Body of pancreas (tissue), 4 donors: ENCODE data around the gene DLG2. TPM values are rescaled to one million over a fixed set of nuclear protein-coding genes. Genes with fewer than 3 reads are reported as not detected.
"Not testable (repeated sequence)": the region's sequence is repeated elsewhere in the genome, so short reads cannot be mapped to it uniquely, and the experiment has no call there.

Experiments
- ATAC-seq: fragments of 150-250 bp; one replicate; pipeline ENCODE4 v1.9.1; 2016
- DNase-seq, 4 donors: peaks; one replicate each; pipeline ENCODE4 v3.0.0-alpha.2; 2019
- H3K27ac ChIP-seq, 4 donors: fragments of 200-600 bp; sonication (generic); 1 replicate in 3 of 4; 2 replicates in 1 of 4; pipeline versions ENCODE4 v1.5.1 to v1.6.1; 2016 to 2019; ENCODE audit warnings: mild to moderate bottlenecking in 1 of 4, mixed read lengths in 1 of 4, moderate library complexity in 1 of 4
- H3K27me3 ChIP-seq, 2 donors: fragments of 200-600 bp; sonication (generic); one replicate each; pipeline ENCODE4 v1.6.0; 2016; ENCODE audit warnings: mild to moderate bottlenecking in 1 of 2
- H3K36me3 ChIP-seq, 2 donors: fragments of 200-600 bp; sonication (generic); replicated peaks in 1 of 2; 2 replicates each; pipeline ENCODE4 v1.5.1; 2016; ENCODE audit warnings: low read depth in 2 of 2; ENCODE audit not compliant: insufficient read depth in 1 of 2
- H3K4me1 ChIP-seq: fragments of 200-600 bp; sonication (generic); one replicate; pipeline ENCODE4 v1.6.0; 2016
- H3K4me3 ChIP-seq, 2 donors: fragments of 200-600 bp; sonication (generic); 1 replicate in 1 of 2; 2 replicates in 1 of 2; pipeline ENCODE4 v1.5.1; 2016 to 2019
- H3K9me3 ChIP-seq, 3 donors: fragments of 200-600 bp; sonication (generic); 1 replicate in 2 of 3; 2 replicates in 1 of 3; pipeline ENCODE4 v1.5.1; 2016
- POLR2A ChIP-seq, 3 donors: fragments of 450-650 bp; IDR thresholded peaks; one replicate each; pipeline ENCODE4 v1.6.1; 2016; ENCODE audit warnings: antibody characterized with exemption in 3 of 3, mild to moderate bottlenecking in 2 of 3
- WGBS, 2 donors: methylation state at CpG; one replicate each; pipeline ENCODE4 v1.1.5; 2017; 5-methylcytosine and 5-hydroxymethylcytosine counted together
- intact Hi-C: fragments of 100-400 bp; cut with DNase I; formaldehyde crosslinking; loops from one replicate; pipeline ENCODE4 v1.15.1; 2023
- total RNA-seq, 2 donors: library from RNA; depleted of rRNA; stranded (reverse); fragments of >200 nt; gene quantifications; one replicate each; pipeline ENCODE4 v1.1.0, GENCODE V29; 2016
- TF ChIP-seq, protein P1 (sequence below), 7 experiments: fragments of 450-650 bp in 4 of 7; fragments of 200-600 bp in 3 of 7; sonication (generic) in 3 of 7; IDR thresholded peaks; one replicate each; pipeline ENCODE4 v1.5.1; 2016 to 2019; ENCODE audit warnings: antibody characterized with exemption in 7 of 7

The DLG2 gene
- total RNA-seq, 2 donors from 2014 or later, result 6.0 to 13.2 TPM

DNA sequence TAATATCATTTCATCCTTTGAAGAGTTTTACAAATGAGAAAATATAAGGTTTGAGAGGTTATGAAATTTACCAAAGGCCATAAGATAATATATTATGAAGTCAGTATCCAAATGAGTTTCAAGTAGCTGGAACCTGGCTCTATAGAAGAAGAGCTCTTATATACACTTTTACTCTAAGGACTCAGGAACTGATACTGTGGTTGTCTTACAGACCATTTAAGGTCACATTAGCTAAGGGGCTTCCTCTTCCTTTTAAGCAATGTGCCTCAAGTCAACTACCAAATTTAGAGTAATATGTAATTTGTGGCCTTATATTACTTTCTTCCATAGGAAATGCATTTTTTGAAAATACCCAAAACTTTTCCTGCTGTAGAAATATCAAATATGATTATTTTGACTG lies 369.3 kb downstream of the DLG2 start:
- Histone ChIP-seq H3K27me3 (no peaks in the 10 kb centered on the region), H3K9me3 (no peaks in the 10 kb centered on the region), H3K36me3 (no peaks in the 10 kb centered on the region), H3K4me1 (no peaks in the 10 kb centered on the region), H3K4me3 (no peak overlapping the region), H3K27ac (no peak overlapping the region)
- DNase-seq (no peak), ATAC-seq (no peak)
- intact Hi-C loops, result no loop called here
- TF ChIP-seq POLR2A (IDR thresholded peaks at IDR 0.05), result no peak
- TF ChIP-seq, protein P1, sequence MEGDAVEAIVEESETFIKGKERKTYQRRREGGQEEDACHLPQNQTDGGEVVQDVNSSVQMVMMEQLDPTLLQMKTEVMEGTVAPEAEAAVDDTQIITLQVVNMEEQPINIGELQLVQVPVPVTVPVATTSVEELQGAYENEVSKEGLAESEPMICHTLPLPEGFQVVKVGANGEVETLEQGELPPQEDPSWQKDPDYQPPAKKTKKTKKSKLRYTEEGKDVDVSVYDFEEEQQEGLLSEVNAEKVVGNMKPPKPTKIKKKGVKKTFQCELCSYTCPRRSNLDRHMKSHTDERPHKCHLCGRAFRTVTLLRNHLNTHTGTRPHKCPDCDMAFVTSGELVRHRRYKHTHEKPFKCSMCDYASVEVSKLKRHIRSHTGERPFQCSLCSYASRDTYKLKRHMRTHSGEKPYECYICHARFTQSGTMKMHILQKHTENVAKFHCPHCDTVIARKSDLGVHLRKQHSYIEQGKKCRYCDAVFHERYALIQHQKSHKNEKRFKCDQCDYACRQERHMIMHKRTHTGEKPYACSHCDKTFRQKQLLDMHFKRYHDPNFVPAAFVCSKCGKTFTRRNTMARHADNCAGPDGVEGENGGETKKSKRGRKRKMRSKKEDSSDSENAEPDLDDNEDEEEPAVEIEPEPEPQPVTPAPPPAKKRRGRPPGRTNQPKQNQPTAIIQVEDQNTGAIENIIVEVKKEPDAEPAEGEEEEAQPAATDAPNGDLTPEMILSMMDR (IDR thresholded peaks at IDR 0.05), result no peak

DNA sequence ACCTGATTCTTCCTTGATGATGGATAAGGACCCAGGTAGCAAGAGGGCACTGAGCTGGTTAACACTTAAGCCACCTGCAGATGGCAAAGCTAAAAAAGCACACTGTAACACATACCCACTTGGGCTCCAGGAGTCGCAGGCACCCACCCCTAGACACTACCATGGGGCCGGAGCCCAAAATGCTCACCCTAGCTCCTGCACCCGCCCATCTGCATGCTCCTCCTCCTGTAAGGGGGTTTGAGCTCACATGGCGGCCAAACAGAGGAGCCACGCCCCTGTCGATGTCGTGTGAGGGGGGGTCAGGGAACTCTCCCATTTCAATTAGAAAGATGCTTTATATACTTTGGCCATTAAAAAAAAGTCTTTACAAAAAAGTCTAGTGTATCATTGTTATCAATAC lies 370.7 kb downstream of the DLG2 start:
- no peaks in the 10 kb centered on the region for H3K36me3 ChIP-seq
- intact Hi-C loops, result no loop called here
- TF ChIP-seq, protein P1 (IDR thresholded peaks at IDR 0.05), result no peak
- no peak for TF ChIP-seq POLR2A (IDR thresholded peaks at IDR 0.05)
- no peak for DNase-seq
- H3K4me3 ChIP-seq, result no peak overlapping the region
- no peak for ATAC-seq
- WGBS, 2 donors, result 91 to 92% methylated on average over 7 of the region's 7 CpGs
- H3K4me1 ChIP-seq, result no peaks in the 10 kb centered on the region
- no peak overlapping the region for H3K27ac ChIP-seq
- H3K9me3 ChIP-seq, result no peaks in the 10 kb centered on the region
- H3K27me3 ChIP-seq, result no peaks in the 10 kb centered on the region

DNA sequence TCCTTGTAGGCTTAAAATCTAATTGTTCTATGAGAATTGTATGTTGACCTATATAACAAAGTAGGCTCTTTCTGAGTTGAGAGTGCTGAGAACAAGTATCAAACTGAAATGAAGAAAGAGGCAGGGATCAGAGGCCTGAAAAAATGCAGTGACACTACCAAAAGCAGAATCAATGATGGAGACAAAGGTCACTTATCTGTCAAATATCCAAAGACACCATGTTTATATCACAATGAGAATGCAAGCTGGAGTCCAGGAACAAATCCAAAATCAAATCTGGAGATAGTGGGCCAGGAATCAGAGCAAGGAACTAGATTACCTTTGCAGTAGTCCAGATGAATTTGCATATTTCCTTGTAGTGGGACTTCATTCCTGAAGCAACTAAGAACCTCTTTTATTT lies 377.7 kb downstream of the DLG2 start:
- DNase-seq (no peak), ATAC-seq (no peak)
- TF ChIP-seq, protein P1 (IDR thresholded peaks at IDR 0.05), result no peak
- TF ChIP-seq POLR2A (IDR thresholded peaks at IDR 0.05), result no peak
- Histone ChIP-seq H3K36me3 (no peaks in the 10 kb centered on the region), H3K27ac (no peak overlapping the region), H3K4me3 (no peak overlapping the region), H3K27me3 (no peaks in the 10 kb centered on the region), H3K9me3 (no peaks in the 10 kb centered on the region), H3K4me1 (no peaks in the 10 kb centered on the region)
- intact Hi-C loops, result no loop called here

DNA sequence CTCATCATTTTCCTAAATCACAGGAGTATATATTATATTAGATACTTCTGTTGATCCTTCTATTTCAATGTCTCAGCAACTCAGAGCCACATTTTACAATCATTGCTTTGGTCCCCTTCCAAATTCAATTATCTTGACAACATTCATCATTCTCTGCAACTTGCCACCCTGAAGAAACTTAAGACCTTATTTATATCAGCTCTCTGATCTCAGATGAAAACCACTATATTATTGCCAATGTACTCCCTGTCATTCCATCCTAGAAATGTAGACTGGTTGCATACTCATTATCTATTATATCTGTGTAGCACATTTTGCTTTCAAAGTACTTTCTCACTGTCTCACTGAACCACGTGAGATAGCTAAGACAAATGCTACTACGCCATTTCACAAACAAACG lies 379.3 kb downstream of the DLG2 start:
- no peak overlapping the region for H3K4me3 ChIP-seq
- H3K27ac ChIP-seq, result no peak overlapping the region
- ATAC-seq (no peak), DNase-seq (no peak)
- H3K9me3 ChIP-seq, result no peaks in the 10 kb centered on the region
- H3K36me3 ChIP-seq, result no peaks in the 10 kb centered on the region
- no peaks in the 10 kb centered on the region for H3K27me3 ChIP-seq
- no peaks in the 10 kb centered on the region for H3K4me1 ChIP-seq
- TF ChIP-seq, protein P1 (IDR thresholded peaks at IDR 0.05), result no peak
- TF ChIP-seq POLR2A (IDR thresholded peaks at IDR 0.05), result no peak
- intact Hi-C loops, result no loop called here
- 79 to 85% methylated on average over 3 of the region's 3 CpGs for WGBS, 2 donors

DNA sequence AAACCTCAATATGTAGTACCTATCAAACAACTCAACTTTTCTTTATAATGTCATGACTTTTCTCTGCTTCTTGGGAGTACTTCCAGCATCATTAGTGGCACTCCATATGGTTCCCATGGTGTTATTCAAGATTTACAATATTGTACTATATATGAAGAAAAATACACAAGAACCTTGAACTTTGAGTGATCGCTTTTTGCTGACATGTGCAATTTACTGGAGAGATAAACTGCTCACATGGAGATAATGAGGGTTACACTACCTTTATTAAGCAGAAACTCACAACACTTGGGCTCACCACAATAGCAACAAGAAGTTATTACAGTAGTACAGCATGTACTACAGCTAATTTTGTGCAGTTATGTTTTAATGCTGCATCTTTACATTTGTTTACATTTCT lies 388.2 kb downstream of the DLG2 start:
- WGBS, 2 donors, result 57 to 61% methylated on average over 1 of the region's 1 CpG
- no peak overlapping the region for H3K27ac ChIP-seq
- TF ChIP-seq POLR2A (IDR thresholded peaks at IDR 0.05), result no peak
- TF ChIP-seq, protein P1 (IDR thresholded peaks at IDR 0.05), result no peak
- H3K36me3 ChIP-seq, result no peaks in the 10 kb centered on the region
- intact Hi-C loops, result no loop called here
- H3K4me3 ChIP-seq, result no peak overlapping the region
- ATAC-seq, result no peak
- H3K27me3 ChIP-seq, result no peaks in the 10 kb centered on the region
- no peaks in the 10 kb centered on the region for H3K4me1 ChIP-seq
- no peak for DNase-seq
- no peaks in the 10 kb centered on the region for H3K9me3 ChIP-seq

DNA sequence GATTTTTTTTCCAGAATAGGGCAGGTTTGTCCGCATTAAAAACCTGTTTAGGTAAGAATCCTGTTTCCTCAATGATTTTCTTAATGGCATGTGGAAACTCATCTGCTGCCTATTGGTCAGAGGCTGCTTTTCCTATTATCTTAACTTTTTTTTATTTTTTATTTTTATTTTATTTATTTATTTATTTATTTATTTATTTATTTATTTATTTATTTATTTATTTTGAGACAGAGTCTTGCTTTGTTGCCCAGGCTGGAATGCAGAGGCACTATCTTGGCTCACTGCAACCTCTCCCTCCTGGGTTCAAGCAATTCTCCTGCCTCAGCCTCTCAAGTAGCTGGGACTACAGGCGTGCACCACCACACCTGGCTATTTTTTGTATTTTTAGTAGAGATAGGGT lies 389.1 kb downstream of the DLG2 start:
- H3K9me3 ChIP-seq, H3K4me3 ChIP-seq, H3K27me3 ChIP-seq, H3K27ac ChIP-seq, ATAC-seq, H3K4me1 ChIP-seq, H3K36me3 ChIP-seq, intact Hi-C loops, DNase-seq: not testable (repeated sequence)
- WGBS, 2 donors, result 86 to 95% methylated on average over 2 of the region's 2 CpGs
